ENCODE results near the gene COPB2. TPM values are rescaled to one million over a fixed set of nuclear protein-coding genes. Genes with fewer than 3 reads are reported as not detected.

COPB2 gene
- total RNA-seq, 1 donor from 2014 or later: 113 TPM

GRCh38 chr3:139318431-139318816 lies 71.0 kb downstream of the COPB2 start:
- H3K27ac Mint-ChIP-seq (ENCODE audit: unreplicated experiment): no peak overlapping the region
- peaks cover 49% of the 10 kb centered on the region for H3K27me3 Mint-ChIP-seq (ENCODE audit: low read depth)
- DNase-seq (ENCODE audit: low read depth, low spot score): no peak
- H3K4me1 Mint-ChIP-seq: no peaks in the 10 kb centered on the region
- TF ChIP-seq, protein P1, sequence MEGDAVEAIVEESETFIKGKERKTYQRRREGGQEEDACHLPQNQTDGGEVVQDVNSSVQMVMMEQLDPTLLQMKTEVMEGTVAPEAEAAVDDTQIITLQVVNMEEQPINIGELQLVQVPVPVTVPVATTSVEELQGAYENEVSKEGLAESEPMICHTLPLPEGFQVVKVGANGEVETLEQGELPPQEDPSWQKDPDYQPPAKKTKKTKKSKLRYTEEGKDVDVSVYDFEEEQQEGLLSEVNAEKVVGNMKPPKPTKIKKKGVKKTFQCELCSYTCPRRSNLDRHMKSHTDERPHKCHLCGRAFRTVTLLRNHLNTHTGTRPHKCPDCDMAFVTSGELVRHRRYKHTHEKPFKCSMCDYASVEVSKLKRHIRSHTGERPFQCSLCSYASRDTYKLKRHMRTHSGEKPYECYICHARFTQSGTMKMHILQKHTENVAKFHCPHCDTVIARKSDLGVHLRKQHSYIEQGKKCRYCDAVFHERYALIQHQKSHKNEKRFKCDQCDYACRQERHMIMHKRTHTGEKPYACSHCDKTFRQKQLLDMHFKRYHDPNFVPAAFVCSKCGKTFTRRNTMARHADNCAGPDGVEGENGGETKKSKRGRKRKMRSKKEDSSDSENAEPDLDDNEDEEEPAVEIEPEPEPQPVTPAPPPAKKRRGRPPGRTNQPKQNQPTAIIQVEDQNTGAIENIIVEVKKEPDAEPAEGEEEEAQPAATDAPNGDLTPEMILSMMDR (conservative IDR thresholded peaks at IDR 0.05): no peak
- H3K9me3 Mint-ChIP-seq: no peaks in the 10 kb centered on the region
- H3K36me3 Mint-ChIP-seq (ENCODE audit: low read depth): no peaks in the 10 kb centered on the region
- no peak overlapping the region for H3K4me3 Mint-ChIP-seq

DNA sequence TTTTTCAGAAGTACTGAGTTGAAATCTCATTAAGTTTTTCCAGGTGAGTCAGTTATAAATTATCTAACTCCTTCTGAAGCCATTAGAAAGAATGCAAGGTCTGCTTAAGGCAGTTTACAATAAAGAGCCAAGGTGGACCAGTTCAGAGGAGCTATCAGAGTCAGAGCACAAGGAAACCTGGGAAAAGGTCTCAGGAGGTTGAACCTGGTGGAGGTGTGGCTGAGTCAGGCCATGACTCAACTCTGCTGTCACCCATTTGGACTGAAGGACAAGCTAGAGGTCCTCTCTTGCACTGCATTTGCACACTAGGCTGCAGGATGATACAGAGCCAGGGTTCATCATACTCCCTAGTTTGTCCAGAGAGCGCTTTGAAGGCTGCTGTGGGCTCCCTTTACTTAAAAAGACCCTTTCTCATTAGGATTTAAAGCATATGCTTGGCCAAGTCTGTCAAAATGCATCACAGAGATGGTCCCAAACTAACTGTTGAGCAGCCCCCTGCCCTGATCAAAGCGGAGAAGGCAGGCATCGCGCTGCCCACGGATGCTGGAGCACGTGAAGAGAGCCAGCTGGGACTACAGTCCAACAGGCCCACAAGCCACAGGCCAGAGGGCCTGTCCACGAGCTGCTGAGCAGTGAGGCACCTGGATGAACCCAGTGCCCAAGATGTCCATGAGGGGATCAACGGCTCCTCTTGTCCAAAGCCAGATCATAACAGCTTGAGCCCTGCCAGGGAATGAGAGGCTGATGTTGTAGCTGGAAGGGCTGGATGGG lies 71.6 kb downstream of the COPB2 start:
- TF ChIP-seq, protein P1 (conservative IDR thresholded peaks at IDR 0.05): no peak
- DNase-seq (ENCODE audit: low read depth, low spot score): no peak
- no peaks in the 10 kb centered on the region for H3K4me1 Mint-ChIP-seq
- H3K27ac Mint-ChIP-seq (ENCODE audit: unreplicated experiment): no peak overlapping the region
- no peaks in the 10 kb centered on the region for H3K36me3 Mint-ChIP-seq (ENCODE audit: low read depth)
- H3K27me3 Mint-ChIP-seq (ENCODE audit: low read depth): peaks cover 48% of the 10 kb centered on the region
- H3K9me3 Mint-ChIP-seq: no peaks in the 10 kb centered on the region
- no peak overlapping the region for H3K4me3 Mint-ChIP-seq

DNA sequence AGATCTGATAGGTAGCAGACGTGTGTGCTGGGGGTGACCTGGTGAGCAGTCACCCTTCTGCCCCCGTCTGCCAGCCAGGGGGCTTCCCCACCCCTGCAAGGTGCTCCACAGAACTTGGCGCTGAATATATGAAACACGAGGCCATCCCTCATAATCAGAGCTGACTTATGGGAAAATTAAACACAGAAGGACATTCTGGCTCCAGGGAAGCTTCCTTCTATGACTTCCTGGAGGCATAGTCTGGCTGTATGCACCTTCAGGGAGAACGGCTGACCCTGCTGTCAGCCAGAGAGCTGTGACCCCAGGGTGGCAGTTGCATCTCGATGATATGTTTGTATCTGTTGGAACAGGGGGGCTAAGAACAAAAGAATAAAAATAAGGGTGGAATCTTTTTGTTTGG lies 72.2 kb downstream of the COPB2 start:
- Mint-ChIP-seq H3K27ac (ENCODE audit: unreplicated experiment) (no peak overlapping the region), H3K27me3 (ENCODE audit: low read depth) (peaks cover 43% of the 10 kb centered on the region), H3K36me3 (ENCODE audit: low read depth) (no peaks in the 10 kb centered on the region), H3K4me3 (no peak overlapping the region), H3K9me3 (no peaks in the 10 kb centered on the region), H3K4me1 (no peaks in the 10 kb centered on the region)
- TF ChIP-seq, protein P1 (conservative IDR thresholded peaks at IDR 0.05): no peak
- no peak for DNase-seq (ENCODE audit: low read depth, low spot score)

DNA sequence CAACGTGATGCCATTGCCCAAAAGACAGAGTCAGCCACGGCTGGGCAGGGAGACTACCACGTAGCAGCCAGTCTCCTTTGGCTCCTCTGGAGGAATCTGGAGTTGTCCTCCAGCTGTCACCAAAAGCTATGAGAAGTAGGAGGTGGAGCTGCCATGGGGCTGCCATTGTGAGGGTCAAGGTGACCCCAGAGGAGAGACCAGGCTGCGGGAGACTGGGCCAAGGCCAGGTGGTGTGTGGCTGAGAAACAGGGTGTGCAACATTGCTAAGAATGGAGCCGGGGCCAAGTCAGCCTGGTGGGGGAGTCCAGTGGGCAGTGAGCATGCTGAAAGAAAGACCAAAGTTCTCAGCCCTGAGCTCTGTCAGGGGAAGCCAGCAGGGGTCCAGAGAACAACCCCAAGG lies 75.5 kb downstream of the COPB2 start:
- DNase-seq (ENCODE audit: low read depth, low spot score): no peak
- Mint-ChIP-seq H3K4me3 (no peak overlapping the region), H3K4me1 (peaks cover 12% of the 10 kb centered on the region), H3K9me3 (no peaks in the 10 kb centered on the region), H3K27ac (ENCODE audit: unreplicated experiment) (no peak overlapping the region), H3K27me3 (ENCODE audit: low read depth) (peaks cover 28% of the 10 kb centered on the region), H3K36me3 (ENCODE audit: low read depth) (no peaks in the 10 kb centered on the region)
- TF ChIP-seq, protein P1 (conservative IDR thresholded peaks at IDR 0.05): no peak

DNA sequence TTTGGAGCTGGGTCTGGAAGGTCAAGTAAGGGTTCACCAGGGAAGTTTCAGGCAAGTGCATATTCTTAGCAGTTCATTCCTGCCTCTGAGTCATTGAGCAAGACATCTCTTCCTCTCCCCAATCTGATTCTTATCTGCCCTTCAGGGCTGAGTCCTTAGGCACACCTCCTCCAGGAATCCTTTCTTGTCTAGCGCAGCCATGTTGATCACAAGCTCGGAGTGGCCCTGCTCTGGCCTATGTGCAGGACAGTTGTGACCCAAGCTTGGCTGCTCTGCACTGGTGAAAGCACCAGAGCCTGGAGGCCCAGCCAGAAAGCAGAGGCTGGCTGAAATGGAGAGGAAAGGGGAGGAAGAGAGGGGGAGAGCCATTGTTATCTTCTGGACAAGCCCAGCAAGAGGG lies 76.5 kb downstream of the COPB2 start:
- TF ChIP-seq, protein P1 (conservative IDR thresholded peaks at IDR 0.05): no peak
- no peak overlapping the region for H3K27ac Mint-ChIP-seq (ENCODE audit: unreplicated experiment)
- no peak overlapping the region for H3K4me3 Mint-ChIP-seq
- DNase-seq (ENCODE audit: low read depth, low spot score): no peak
- peaks cover 12% of the 10 kb centered on the region for H3K4me1 Mint-ChIP-seq
- H3K27me3 Mint-ChIP-seq (ENCODE audit: low read depth): peaks cover 24% of the 10 kb centered on the region
- no peaks in the 10 kb centered on the region for H3K36me3 Mint-ChIP-seq (ENCODE audit: low read depth)
- no peaks in the 10 kb centered on the region for H3K9me3 Mint-ChIP-seq
